Endothelial cell of umbilical vein (primary cell): ENCODE data around the gene DNAI2.

Experiments used
- CTCF ChIP-seq, 2 donors: IDR thresholded peaks; 1 replicate in 1 of 2; 2 replicates in 1 of 2; pipeline ENCODE4 v1.5.1; 2011; ENCODE audit warnings: low read length in 2 of 2, mild to moderate bottlenecking in 2 of 2, moderate library complexity in 2 of 2, control low read depth in 1 of 2, inconsistent platforms in 1 of 2, low read depth in 1 of 2; ENCODE audit not compliant: insufficient read depth in 1 of 2; ENCODE audit errors: extremely low read depth in 1 of 2
- EZH2 ChIP-seq: IDR thresholded peaks from 2 replicates; pipeline ENCODE4 v1.6.1; 2012; ENCODE audit warnings: borderline replicate concordance, low read depth, mild to moderate bottlenecking, moderate library complexity, low read length, inconsistent platforms; ENCODE audit not compliant: severe bottlenecking
- FOS ChIP-seq: IDR thresholded peaks from 2 replicates; pipeline ENCODE4 v1.6.1; 2011; ENCODE audit warnings: mild to moderate bottlenecking, low read length, moderate library complexity, borderline replicate concordance; ENCODE audit not compliant: insufficient read depth
- MAX ChIP-seq: IDR thresholded peaks from 2 replicates; pipeline ENCODE4 v1.6.1; 2011; ENCODE audit not compliant: insufficient read depth, insufficient read length
- POLR2AphosphoS5 ChIP-seq: IDR thresholded peaks from 2 replicates; pipeline ENCODE4 v1.6.1; 2012; ENCODE audit warnings: low read depth, mild to moderate bottlenecking, control low read depth, low read length, moderate library complexity; ENCODE audit not compliant: insufficient read depth

- no peak for TF ChIP-seq EZH2
- TF ChIP-seq CTCF (IDR thresholded peaks at IDR 0.05; ENCODE audit: extremely low read depth in 1 of 2, insufficient read depth in 1 of 2, low read depth in 1 of 2, low read length in 2 of 2), result no peak
- TF ChIP-seq FOS, result no peak
- no peak for TF ChIP-seq MAX
- TF ChIP-seq POLR2AphosphoS5, result no peak
Measured at GRCh38 chr17:74271901-74272561, 2.0 kb upstream of the DNAI2 start.
